Aorta (tissue), 5 donors: ENCODE results near the gene PPP1R27. TPM values are rescaled to one million over a fixed set of nuclear protein-coding genes. Genes with fewer than 3 reads are reported as not detected.

Source experiments
- ATAC-seq: fragments of 200-7000 bp; cut with Tn5 transposase; one replicate; pipeline ENCODE4 v1.9.1; 2022; ENCODE audit warnings: moderate library complexity; ENCODE audit not compliant: low FRiP score
- DNase-seq, 2 donors: peaks; one replicate each; pipeline ENCODE4 v3.0.0-alpha.2; 2020
- H3K27ac ChIP-seq, 2 donors: one replicate each; pipeline ENCODE4 v1.5.1; 2013; ENCODE audit warnings: low read length in 2 of 2, mild to moderate bottlenecking in 2 of 2, moderate library complexity in 2 of 2, control low read depth in 1 of 2, inconsistent platforms in 1 of 2, low read depth in 1 of 2
- H3K27me3 ChIP-seq, 2 donors: one replicate each; pipeline ENCODE4 v1.6.1; 2013; ENCODE audit warnings: control low read depth in 1 of 2, low read length in 1 of 2, mild to moderate bottlenecking in 1 of 2, moderate library complexity in 1 of 2; ENCODE audit not compliant: insufficient read depth in 2 of 2, control insufficient read depth in 1 of 2
- H3K36me3 ChIP-seq, 2 donors: one replicate each; pipeline ENCODE4 v1.6.1; 2013; ENCODE audit warnings: control low read depth in 1 of 2, low read length in 1 of 2, mild to moderate bottlenecking in 1 of 2; ENCODE audit not compliant: insufficient read depth in 2 of 2, control insufficient read depth in 1 of 2
- H3K4me1 ChIP-seq, 2 donors: one replicate each; pipeline ENCODE4 v1.6.1; 2013; ENCODE audit warnings: low read length in 2 of 2, control low read depth in 1 of 2, mild to moderate bottlenecking in 1 of 2, moderate library complexity in 1 of 2; ENCODE audit not compliant: insufficient read depth in 2 of 2, control insufficient read depth in 1 of 2
- H3K4me3 ChIP-seq, 2 donors: one replicate each; pipeline ENCODE4 v1.5.1; 2013; ENCODE audit warnings: low read length in 2 of 2, control low read depth in 1 of 2, mild to moderate bottlenecking in 1 of 2
- H3K9me3 ChIP-seq: one replicate; pipeline ENCODE4 v1.6.1; 2013; ENCODE audit warnings: mild to moderate bottlenecking, low read length; ENCODE audit not compliant: control insufficient read depth
- WGBS, 2 donors: extraction: QIAGEN DNeasy Blood & Tissue Kit; methylation state at CpG; one replicate each; pipeline ENCODE4 v1.1.7; 2013; 5-methylcytosine and 5-hydroxymethylcytosine counted together
- intact Hi-C, 2 donors: fragments of 100-400 bp; cut with DNase I; formaldehyde crosslinking; loops; one replicate each; pipeline versions ENCODE4 v1.14.2 to v1.15.0; 2022
- polyA plus RNA-seq, 2 donors: library from polyadenylated mRNA; stranded (reverse); fragments of 200-250 nt; gene quantifications; one replicate each; pipeline ENCODE4 v1.2.3, GENCODE V29; 2013
- total RNA-seq, 2 donors: library from RNA; stranded (reverse); fragmentation: NEBNext Ultra II Directional; extraction: Animal tissue kit (Norgen Biotek cat#: 25700); gene quantifications; one replicate each; pipeline ENCODE4 v1.2.1, GENCODE V29; 2021
- donor health status: healthy with polysubstance abuse.
- donor health status: Bipolar disorder and iron deficiency.
- donor health status: DM: no; HTN: no; CAD: no.
- donor health status: DM: no; HTN: no; CAD: no.
- donor health status: DM: yes; HTN: yes; CAD: no.

Gene PPP1R27
- total and polyA plus RNA-seq, 4 donors, result 0.41 TPM; not detected in 3

DNA sequence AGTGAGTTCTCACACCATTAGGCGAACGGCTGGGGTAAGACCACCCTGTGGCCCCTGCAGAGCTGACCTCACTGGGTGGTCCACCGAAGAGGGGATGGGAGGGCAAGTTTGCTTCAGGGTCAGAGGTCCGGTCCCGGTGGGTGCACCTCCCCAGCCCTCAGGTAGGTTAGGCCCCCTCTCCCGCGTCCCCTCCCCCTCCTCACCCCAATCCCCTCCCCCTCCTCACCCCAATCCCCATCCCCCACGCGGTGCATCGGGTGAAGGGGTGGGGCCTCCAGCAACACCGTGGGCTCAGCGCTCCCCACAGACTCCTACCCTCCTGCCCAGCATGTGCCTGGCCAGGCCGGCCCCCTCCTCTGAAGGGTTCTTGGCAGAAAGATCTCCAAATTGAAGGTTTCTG lies 15.1 kb downstream of the PPP1R27 start:
- H3K36me3 ChIP-seq, result peaks cover 0 to 3% of the 10 kb centered on the region in 2 donors
- no peak overlapping the region for H3K27ac ChIP-seq
- H3K9me3 ChIP-seq, result no peaks in the 10 kb centered on the region
- H3K27me3 ChIP-seq, result no peaks in the 10 kb centered on the region
- H3K4me3 ChIP-seq, result no peak overlapping the region
- DNase-seq (no peak), ATAC-seq (no peak)
- intact Hi-C loops, result loop anchor here in 1 of 2 donors (5.0 kb wide), 1 partner anchor 43 kb away; the partner anchor contains the start of gene P4HB
- WGBS, 2 donors, result 15 to 20% methylated on average over 12 to 13 of the region's 13 CpGs
- H3K4me1 ChIP-seq, result no peaks in the 10 kb centered on the region

DNA sequence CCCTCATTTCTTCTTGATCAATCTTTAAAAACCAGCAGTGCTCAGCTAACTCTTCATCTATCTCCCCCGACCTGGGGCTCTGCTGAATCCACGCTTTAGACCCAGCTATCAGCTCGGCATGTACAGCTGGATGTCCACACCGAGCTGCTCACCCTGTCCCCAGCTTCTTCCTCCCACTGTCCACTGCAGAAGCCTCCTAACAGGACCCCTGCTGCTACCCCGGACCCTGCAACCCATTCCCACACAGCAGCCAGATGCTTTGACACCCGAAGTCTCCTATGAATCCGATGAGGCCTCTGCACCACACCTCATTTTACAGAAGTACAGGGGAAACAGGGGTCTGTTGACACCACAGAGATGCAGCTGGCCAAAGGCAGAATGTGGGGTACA lies 17.1 kb downstream of the PPP1R27 start:
- DNase-seq (no peak), ATAC-seq (no peak)
- H3K4me1 ChIP-seq, result no peaks in the 10 kb centered on the region
- H3K36me3 ChIP-seq, result peaks cover 0 to under 1% of the 10 kb centered on the region in 2 donors
- H3K9me3 ChIP-seq, result no peaks in the 10 kb centered on the region
- intact Hi-C loops, result no loop called here
- H3K27me3 ChIP-seq, result no peaks in the 10 kb centered on the region
- H3K4me3 ChIP-seq, result no peak overlapping the region
- WGBS, 2 donors, result 49 to 53% methylated on average over 7 of the region's 7 CpGs
- no peak overlapping the region for H3K27ac ChIP-seq

DNA sequence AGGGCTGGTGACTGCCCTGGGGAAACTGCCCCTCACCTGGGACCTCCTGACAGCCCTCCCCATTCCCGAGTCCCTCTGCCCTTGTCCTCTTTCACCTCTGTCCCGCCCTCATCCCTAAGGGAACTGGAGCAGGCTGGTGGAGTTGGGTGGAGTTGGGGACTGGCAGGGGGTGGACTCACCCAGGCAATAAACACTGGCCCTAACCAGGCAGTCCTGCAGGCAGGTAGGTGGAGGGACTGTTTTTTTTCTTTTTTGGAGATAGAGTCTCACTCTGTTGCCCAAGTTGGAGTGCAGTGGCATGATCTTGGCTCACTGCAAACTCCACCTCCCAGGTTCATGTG lies 19.2 kb downstream of the PPP1R27 start:
- no peak for ATAC-seq

DNA sequence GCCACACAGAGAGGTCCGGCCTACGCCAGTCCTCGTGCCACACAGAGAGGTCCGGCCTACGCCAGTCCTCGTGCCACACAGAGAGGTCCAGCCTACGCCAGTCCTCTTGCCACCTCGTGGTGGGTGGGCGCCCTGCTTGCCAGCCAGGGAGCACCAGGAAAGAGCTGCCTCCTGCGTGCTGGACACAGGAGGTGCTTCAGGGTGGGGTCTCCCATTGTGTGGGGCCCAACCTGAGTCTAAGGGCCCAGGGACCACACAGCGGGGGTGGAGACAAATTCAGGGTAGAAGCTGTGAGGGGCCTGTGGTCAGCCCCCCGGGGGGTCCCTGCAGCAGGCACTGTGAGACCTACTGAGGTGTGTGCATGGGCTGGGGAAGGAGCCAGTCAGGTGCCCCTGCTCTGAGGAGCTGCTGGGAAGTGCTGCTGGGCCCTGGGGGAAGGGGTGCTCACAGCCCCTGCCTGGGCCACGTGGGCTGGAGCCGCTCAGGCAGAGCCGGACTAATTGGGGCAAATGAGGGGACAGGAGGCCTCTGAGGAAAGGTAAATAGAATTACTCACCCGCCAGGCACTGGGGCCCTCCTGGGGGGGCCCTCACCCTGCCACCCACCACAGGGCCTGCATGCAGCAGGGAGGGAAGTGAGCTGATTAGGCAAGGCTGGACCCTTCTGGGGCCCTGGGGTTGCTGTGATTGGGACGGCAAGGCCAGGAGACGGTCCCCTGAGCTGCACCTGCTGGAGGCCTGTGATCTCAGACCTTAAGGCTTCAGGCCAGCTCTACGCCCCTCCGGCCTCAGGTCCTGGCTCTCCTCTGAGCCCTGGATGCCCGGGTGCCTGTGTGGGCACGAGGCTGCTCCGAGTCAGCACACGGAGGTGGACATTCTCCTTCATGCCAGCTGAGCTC lies 19.9 kb downstream of the PPP1R27 start:
- Histone ChIP-seq H3K27me3 (no peaks in the 10 kb centered on the region), H3K4me1 (no peaks in the 10 kb centered on the region), H3K4me3 (no peak overlapping the region), H3K9me3 (no peaks in the 10 kb centered on the region), H3K27ac (no peak overlapping the region), H3K36me3 (no peaks in the 10 kb centered on the region)
- WGBS, 2 donors, result 60 to 67% methylated on average over 22 to 24 of the region's 24 CpGs
- ATAC-seq (no peak), DNase-seq (no peak)
- intact Hi-C loops, result no loop called here

More for the DNA sequence above, 19.2 kb downstream of the PPP1R27 start:
- H3K27ac ChIP-seq, result no peak overlapping the region
- no peaks in the 10 kb centered on the region for H3K27me3 ChIP-seq
- H3K36me3 ChIP-seq, result no peaks in the 10 kb centered on the region
- no peak for DNase-seq
- WGBS, 2 donors, result 53 to 69% methylated on average over 2 of the region's 2 CpGs
- H3K9me3 ChIP-seq, result no peaks in the 10 kb centered on the region
- no peaks in the 10 kb centered on the region for H3K4me1 ChIP-seq
- no peak overlapping the region for H3K4me3 ChIP-seq
- intact Hi-C loops, result no loop called here

DNA sequence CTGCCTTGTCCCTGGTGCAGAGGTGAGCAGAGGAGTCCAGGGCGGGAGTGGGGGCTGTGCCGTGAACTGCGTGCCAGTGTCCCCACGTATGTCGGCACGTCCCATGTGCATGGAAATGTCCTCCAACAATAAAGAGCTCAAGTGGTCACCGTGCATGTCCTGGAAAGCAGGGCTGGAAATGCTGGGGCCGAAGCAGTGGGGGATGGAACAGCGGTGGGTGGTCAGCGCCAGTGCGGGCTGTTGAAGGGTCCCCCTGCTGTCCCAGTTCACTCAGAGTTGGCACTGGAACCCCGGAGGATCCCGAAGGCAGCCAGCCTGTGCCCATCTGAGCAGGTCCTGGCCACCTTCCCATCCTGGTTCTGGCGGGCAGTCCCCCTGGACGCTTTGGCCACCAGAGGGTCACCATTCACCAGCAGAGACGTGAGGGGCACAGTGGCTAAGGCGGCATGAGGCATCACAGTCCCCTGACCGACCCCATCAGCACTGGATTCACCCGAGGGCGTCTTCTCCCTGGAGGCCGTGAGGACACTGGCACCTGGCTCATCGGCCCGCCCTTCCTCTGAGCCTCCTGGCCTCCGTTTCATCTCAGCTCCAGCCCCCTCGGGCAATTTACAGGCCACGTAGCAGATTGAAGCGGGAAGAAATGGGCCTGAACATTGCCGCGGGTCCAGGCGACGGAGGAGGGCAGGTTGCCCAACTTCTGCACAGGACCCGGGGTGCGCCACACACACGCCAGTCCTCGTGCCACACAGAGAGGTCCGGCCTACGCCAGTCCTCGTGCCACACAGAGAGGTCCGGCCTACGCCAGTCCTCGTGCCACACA lies 20.8 kb downstream of the PPP1R27 start:
- H3K4me1 ChIP-seq, result no peaks in the 10 kb centered on the region
- no peak overlapping the region for H3K27ac ChIP-seq
- no peaks in the 10 kb centered on the region for H3K27me3 ChIP-seq
- H3K36me3 ChIP-seq, result no peaks in the 10 kb centered on the region
- WGBS, 2 donors, result 90 to 93% methylated on average over 38 to 41 of the region's 41 CpGs
- no peaks in the 10 kb centered on the region for H3K9me3 ChIP-seq
- no peak overlapping the region for H3K4me3 ChIP-seq
- DNase-seq, result no peak
- ATAC-seq, result no peak
- intact Hi-C loops, result no loop called here

DNA sequence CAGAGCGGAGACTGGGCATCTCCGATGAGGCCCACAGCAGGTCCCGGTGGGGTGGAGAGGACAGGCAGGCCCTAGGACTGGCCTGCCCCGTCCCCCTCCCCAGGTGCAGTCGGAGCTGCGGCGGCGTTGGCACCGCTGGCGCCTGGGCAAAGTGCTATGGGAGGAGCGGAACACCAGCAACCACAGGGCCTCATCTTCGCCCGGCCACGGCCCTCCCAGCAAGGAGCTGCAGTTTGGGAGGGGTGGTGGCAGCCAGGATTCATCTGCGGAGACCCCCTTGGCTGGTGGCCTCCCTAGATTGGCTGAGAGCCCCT lies 21.5 kb downstream of the PPP1R27 start:
- no peaks in the 10 kb centered on the region for H3K4me1 ChIP-seq
- DNase-seq (no peak), ATAC-seq (no peak)
- no peaks in the 10 kb centered on the region for H3K36me3 ChIP-seq
- H3K9me3 ChIP-seq, result no peaks in the 10 kb centered on the region
- no peak overlapping the region for H3K27ac ChIP-seq
- 89 to 90% methylated on average over 15 of the region's 15 CpGs for WGBS, 2 donors
- no peak overlapping the region for H3K4me3 ChIP-seq
- no peaks in the 10 kb centered on the region for H3K27me3 ChIP-seq
- intact Hi-C loops, result no loop called here

DNA sequence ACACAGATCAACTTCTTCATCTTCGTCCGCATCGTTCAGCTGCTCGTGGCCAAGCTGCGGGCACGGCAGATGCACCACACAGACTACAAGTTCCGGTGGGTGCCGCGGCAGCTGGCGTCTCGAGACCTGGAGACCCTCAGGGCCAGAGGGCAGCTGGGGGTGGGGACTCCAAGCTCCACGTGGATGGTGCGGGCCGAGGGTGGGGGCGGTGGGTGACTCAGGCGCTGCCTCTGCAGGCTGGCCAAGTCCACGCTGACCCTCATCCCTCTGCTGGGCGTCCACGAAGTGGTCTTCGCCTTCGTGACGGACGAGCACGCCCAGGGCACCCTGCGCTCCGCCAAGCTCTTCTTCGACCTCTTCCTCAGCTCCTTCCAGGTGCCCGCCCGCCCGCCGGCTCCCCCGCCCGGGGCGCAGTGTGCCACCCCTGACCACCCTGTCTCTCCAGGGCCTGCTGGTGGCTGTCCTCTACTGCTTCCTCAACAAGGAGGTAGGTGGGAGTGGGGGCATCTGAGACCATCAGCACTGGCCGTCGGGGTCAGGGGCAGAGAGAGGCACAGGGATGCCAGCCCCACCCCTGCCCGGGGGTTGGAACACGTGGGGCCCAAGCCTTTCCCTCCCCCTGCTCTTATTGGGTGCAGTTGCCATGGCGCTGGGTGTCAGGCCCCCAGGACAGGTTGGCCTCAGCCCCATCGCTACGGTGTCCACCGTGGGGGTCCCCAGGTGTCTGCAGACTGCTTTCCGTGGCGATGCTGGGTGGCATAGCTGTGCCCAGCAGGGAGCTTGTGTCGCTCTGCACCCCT lies 22.1 kb downstream of the PPP1R27 start:
- Histone ChIP-seq H3K27ac (no peak overlapping the region), H3K27me3 (no peaks in the 10 kb centered on the region), H3K4me1 (no peaks in the 10 kb centered on the region), H3K9me3 (no peaks in the 10 kb centered on the region), H3K4me3 (no peak overlapping the region), H3K36me3 (no peaks in the 10 kb centered on the region)
- DNase-seq (no peak), ATAC-seq (no peak)
- 84 to 88% methylated on average over 43 to 45 of the region's 45 CpGs for WGBS, 2 donors
- intact Hi-C loops, result no loop called here

DNA sequence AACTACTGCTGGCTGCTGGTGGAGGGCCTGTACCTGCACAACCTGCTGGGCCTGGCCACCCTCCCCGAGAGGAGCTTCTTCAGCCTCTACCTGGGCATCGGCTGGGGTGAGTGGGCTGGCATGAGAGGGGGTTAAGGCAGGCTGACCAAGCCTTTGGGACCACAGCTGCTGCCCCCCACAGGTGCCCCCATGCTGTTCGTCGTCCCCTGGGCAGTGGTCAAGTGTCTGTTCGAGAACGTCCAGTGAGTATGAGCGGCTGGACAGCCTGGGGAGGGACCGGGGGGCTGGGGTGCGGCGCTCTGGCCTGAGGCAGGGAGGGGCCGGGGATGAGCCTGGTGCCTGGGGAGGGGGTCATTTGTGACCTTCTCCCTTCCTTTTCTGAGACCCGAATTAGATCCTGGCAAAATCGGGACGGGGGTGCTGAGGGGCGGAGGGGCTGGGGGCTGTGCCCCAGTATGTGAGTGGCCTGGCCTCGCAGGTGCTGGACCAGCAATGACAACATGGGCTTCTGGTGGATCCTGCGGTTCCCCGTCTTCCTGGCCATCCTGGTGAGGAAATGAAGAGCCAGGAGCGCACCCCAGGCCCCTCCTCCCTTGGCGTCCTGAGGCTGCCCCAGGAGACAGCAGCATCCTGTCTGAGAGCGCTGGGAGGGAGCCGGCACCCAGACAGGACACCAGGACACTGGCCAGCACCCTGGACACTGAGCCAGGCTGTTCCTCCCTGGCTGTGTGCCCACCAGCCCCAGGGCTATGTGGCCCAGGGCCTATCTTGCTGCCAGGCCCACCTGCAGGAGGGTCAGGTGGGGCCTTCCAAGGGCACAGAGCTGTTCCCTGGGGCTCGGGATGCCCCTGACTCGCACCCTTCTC lies 22.9 kb downstream of the PPP1R27 start:
- Histone ChIP-seq H3K4me3 (no peak overlapping the region), H3K36me3 (no peaks in the 10 kb centered on the region), H3K27ac (no peak overlapping the region), H3K9me3 (no peaks in the 10 kb centered on the region), H3K4me1 (no peaks in the 10 kb centered on the region), H3K27me3 (no peaks in the 10 kb centered on the region)
- ATAC-seq, result no peak
- WGBS, 2 donors, result 78 to 84% methylated on average over 23 to 24 of the region's 24 CpGs
- intact Hi-C loops, result no loop called here
- no peak for DNase-seq
